ENCODE data around the gene HOXC9. TPM values are rescaled to one million over a fixed set of nuclear protein-coding genes. Genes with fewer than 3 reads are reported as not detected.

The HOXC9 gene
- total RNA-seq (not detected), polyA plus RNA-seq (not detected)

DNA sequence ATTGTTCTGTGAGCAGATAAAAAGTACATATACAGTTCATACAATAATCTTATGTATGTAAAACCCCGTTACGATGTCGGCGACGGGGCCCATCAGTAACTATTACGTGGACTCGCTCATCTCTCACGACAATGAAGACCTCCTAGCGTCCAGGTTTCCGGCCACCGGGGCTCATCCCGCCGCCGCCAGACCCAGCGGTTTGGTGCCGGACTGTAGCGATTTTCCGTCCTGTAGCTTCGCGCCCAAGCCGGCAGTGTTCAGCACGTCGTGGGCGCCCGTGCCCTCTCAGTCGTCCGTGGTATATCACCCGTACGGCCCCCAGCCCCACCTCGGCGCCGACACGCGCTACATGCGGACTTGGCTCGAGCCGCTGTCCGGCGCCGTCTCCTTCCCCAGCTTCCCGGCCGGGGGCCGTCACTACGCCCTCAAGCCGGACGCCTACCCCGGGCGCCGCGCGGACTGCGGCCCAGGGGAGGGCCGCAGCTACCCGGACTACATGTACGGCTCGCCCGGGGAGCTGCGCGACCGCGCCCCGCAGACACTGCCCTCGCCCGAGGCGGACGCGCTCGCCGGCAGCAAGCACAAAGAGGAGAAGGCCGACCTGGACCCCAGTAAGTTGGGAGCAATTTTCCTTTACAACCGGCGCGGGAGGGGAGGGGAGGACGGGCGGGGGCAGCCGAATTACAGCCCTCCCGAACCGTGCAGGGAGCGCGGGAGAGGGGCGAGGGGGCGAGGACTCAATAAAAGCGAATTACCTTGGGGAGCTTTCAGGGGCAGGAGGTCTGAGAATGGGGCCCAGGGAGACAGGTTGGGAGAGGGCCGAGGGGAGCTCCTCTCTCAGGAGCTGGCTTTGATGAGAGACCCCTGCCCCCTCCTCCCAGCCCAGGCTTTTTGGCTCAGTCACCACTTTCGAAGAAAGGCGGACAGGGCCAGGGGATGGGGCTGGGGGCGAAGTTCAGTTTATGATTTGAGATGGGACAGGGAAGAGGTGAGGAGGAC, at the start of gene HOXC9:
HOXC9 (plus strand) TSS at position 46 of the 999 bp plus-strand sequence; CDS start at position 74, 28 bp downstream.
- Mint-ChIP-seq H3K36me3 (no peaks in the 10 kb centered on the region), H3K27ac (peak within 1 kb of the TSS in 2 of 8 donors; percentile 34 to 78), H3K4me3 (peak within 1 kb of the TSS; percentile 32 to 65 (median 51)), H3K4me1 (peaks cover 22 to 49% (median 23%) of the 10 kb centered on the region in 3 donors), H3K9me3 (peaks cover 0 to 2% (median 0%) of the 10 kb centered on the region in 5 donors), H3K27me3 (peaks cover 89 to 94% of the 10 kb centered on the region in 2 donors)
- Histone ChIP-seq H3K27ac (ENCODE audit: low read depth, low read length) (peak within 1 kb of the TSS; percentile 65), H3K27me3 (ENCODE audit: insufficient read depth, low read length, poor library complexity, severe bottlenecking) (peaks cover 91% of the 10 kb centered on the region), H3K36me3 (ENCODE audit: insufficient read depth, low read length) (no peaks in the 10 kb centered on the region), H3K4me1 (ENCODE audit: insufficient read depth, low read length) (peaks cover 34% of the 10 kb centered on the region), H3K9me3 (ENCODE audit: low read length) (no peaks in the 10 kb centered on the region), H3K4me3 (ENCODE audit: low read length) (peak within 1 kb of the TSS; percentile 26)
- DNase-seq = no peak
- ChIA-PET POLR2A (interaction anchor here (1.2 kb wide), 1 partner anchor 191 kb away, joined by 5 read pairs; no protein-coding TSS in a partner anchor), CTCF (interaction anchor here (0.6 to 15.2 kb wide), 8 partner anchors 8 to 216 kb away, joined by 3 to 216 read pairs (median 3); partner anchors contain the start of gene HOXC8)

DNA sequence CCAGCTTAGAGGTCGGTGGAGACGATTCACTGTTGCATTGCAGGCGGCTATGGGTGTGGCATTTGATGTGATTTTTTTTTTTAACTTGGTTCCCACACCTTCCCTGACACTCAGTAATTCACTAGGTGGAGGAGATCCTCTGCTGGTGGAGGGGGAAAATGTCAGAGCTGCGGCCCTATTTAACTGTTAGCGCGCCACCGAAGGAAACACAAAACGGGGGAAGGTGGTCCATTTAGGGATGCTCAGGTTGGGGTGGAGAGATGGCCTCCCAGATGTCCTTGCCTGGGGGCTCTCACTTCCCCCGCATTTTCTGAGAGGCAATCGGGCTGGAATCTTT, 49.6 kb upstream of the HOXC9 start:
- DNase-seq = no peak
- Mint-ChIP-seq H3K4me1 (peaks cover 5 to 24% (median 11%) of the 10 kb centered on the region in 3 donors), H3K27me3 (peaks cover 91 to 95% of the 10 kb centered on the region in 2 donors), H3K4me3 (peak overlapping the region in 1 of 7 donors; percentile 19), H3K36me3 (no peaks in the 10 kb centered on the region), H3K27ac (peak overlapping the region in 3 of 8 donors; percentile 33 to 68 (median 62)), H3K9me3 (peaks cover 0 to 8% (median 3%) of the 10 kb centered on the region in 5 donors)
- Histone ChIP-seq H3K36me3 (ENCODE audit: insufficient read depth, low read length) (no peaks in the 10 kb centered on the region), H3K4me1 (ENCODE audit: insufficient read depth, low read length) (peaks cover 8% of the 10 kb centered on the region), H3K27ac (ENCODE audit: low read depth, low read length) (no peak overlapping the region), H3K4me3 (ENCODE audit: low read length) (no peak overlapping the region), H3K27me3 (ENCODE audit: insufficient read depth, low read length, poor library complexity, severe bottlenecking) (peaks cover 88% of the 10 kb centered on the region), H3K9me3 (ENCODE audit: low read length) (no peaks in the 10 kb centered on the region)
- ChIA-PET CTCF (no interaction called here), POLR2A (no interaction called here)

DNA sequence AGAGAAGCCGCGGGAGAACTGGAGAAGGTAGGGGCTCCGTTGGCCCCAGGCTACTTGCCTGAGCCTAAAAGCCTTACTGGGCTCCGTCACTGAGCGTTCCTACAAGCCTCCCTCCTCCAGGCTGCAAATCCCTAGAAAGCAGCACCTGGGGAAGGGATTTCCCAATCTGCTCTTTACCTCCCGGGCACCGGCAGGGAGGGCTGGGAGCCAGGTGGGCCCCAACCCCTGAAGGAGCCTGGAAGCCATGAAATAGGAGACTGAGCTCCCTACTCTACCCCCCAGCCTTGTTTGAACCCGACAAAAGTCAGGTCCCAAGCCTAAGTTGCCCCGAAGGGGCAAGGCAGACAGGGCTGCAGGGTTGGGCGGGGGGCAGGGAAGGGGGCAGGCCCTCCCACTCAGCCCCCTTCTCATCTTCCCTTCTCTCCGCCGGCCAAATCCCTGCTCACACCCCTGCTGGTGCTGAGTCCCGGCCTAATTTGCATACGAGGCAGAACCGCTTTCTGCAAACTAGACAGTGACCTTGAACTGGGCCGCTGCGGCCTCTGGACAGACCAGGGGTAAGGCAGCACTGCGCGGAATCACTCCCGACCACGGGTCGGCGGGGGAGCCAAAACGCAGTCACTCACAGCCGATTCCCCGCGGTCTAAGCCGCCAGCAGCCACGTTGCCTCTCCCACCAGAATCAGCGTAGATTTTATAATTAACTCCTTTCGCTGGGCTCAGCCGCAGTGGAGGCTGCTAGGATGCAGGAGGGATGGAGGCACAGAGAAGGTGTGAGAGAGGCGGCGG, 49.0 kb upstream of the HOXC9 start:
- Mint-ChIP-seq H3K4me1 (peaks cover 9 to 30% (median 14%) of the 10 kb centered on the region in 3 donors), H3K4me3 (peak overlapping the region in 5 of 7 donors; percentile 0 to 63 (median 29)), H3K36me3 (peaks cover 0 to 2% (median 0%) of the 10 kb centered on the region in 3 donors), H3K27me3 (peaks cover 91 to 95% of the 10 kb centered on the region in 2 donors), H3K9me3 (peaks cover 0 to 11% (median 3%) of the 10 kb centered on the region in 5 donors), H3K27ac (peak overlapping the region in 3 of 8 donors; percentile 8 to 72 (median 63))
- Histone ChIP-seq H3K27me3 (ENCODE audit: insufficient read depth, low read length, poor library complexity, severe bottlenecking) (peaks cover 88% of the 10 kb centered on the region), H3K9me3 (ENCODE audit: low read length) (no peaks in the 10 kb centered on the region), H3K36me3 (ENCODE audit: insufficient read depth, low read length) (no peaks in the 10 kb centered on the region), H3K4me3 (ENCODE audit: low read length) (no peak overlapping the region), H3K4me1 (ENCODE audit: insufficient read depth, low read length) (peaks cover 11% of the 10 kb centered on the region), H3K27ac (ENCODE audit: low read depth, low read length) (no peak overlapping the region)
- no peak for DNase-seq
- POLR2A ChIA-PET = no interaction called here
- CTCF ChIA-PET = interaction anchor here (1.2 kb wide), 1 partner anchor 41 kb away, joined by 3 read pairs; no protein-coding TSS in a partner anchor

DNA sequence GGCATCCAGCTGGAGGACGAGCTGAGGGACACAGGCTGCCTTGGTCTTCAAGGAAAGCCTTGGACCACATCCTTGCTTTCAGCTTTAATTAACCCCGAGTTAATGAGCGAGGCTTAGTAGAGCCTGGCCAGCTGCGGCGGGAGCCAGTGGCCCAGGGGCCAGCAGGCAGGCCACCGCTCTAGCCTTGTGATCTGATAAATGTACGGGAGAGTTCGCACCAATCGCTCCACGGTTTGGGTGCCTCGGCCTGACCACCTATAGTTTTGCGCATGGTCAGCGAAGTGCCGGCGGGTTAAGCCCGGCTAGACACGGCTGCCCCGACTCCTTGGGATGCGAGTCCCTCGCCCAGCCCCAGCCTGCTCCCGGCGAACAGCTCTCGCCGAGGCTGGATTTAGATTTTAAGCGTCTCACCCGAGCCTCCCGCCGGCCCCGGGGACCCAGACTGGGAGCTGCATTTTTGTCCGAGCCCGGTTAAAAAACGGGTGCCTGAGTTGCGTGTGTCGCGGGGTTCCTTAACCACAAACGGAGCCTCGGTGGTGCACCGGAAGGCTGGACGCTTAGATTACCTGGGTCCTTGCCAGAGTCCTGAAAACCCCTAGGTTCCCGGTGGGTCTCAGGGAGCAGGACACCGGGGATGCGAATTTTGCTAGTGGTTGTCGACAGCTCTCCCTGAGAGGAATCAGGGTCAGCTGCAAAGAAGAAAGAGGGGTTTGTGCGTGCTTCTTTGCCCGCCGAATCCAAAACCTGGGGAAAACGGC, 48.2 kb upstream of the HOXC9 start:
- Mint-ChIP-seq H3K9me3 (peaks cover 0 to 12% (median 4%) of the 10 kb centered on the region in 5 donors), H3K36me3 (peaks cover 0 to 2% (median 0%) of the 10 kb centered on the region in 3 donors), H3K27ac (peak overlapping the region in 4 of 8 donors; percentile 5 to 72 (median 36)), H3K27me3 (peaks cover 91 to 95% of the 10 kb centered on the region in 2 donors), H3K4me1 (peaks cover 17 to 38% (median 20%) of the 10 kb centered on the region in 3 donors), H3K4me3 (peak overlapping the region in 5 of 7 donors; percentile 0 to 77 (median 59))
- no peaks in the 10 kb centered on the region for H3K9me3 ChIP-seq (ENCODE audit: low read length)
- ChIA-PET CTCF (interaction anchor here (1.2 kb wide), 1 partner anchor 40 kb away, joined by 3 read pairs; no protein-coding TSS in a partner anchor), POLR2A (no interaction called here)
- no peak for DNase-seq
- H3K4me1 ChIP-seq (ENCODE audit: insufficient read depth, low read length) = peaks cover 19% of the 10 kb centered on the region
- peaks cover 88% of the 10 kb centered on the region for H3K27me3 ChIP-seq (ENCODE audit: insufficient read depth, low read length, poor library complexity, severe bottlenecking)
- no peaks in the 10 kb centered on the region for H3K36me3 ChIP-seq (ENCODE audit: insufficient read depth, low read length)
- H3K4me3 ChIP-seq (ENCODE audit: low read length) = no peak overlapping the region
- H3K27ac ChIP-seq (ENCODE audit: low read depth, low read length) = no peak overlapping the region

DNA sequence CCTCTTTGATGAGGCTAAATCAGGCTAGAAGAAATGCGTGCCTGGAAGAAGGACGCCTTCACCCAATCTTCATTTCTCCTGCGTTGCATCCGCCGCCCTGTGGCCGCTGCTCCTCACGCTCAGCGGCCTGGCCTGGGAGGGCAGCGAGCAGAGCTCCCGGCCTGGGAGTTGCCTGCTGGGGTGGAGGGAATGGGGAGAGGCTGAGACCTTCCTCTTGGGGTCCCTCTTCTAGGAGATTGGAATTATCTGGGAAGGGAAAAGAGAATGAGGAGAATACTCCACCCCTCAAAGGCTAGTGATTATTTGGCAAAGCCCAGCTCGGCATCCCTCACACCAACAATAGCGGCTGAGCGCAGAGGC, 47.6 kb upstream of the HOXC9 start:
- H3K9me3 Mint-ChIP-seq = peaks cover 0 to 12% (median 4%) of the 10 kb centered on the region in 5 donors
- POLR2A ChIA-PET = no interaction called here
- H3K4me3 Mint-ChIP-seq = peak overlapping the region in 6 of 7 donors; percentile 28 to 77 (median 33)
- peak overlapping the region in 2 of 8 donors; percentile 25 to 72 for H3K27ac Mint-ChIP-seq
- CTCF ChIA-PET = no interaction called here
- Histone ChIP-seq H3K4me1 (ENCODE audit: insufficient read depth, low read length) (peaks cover 21% of the 10 kb centered on the region), H3K4me3 (ENCODE audit: low read length) (no peak overlapping the region), H3K9me3 (ENCODE audit: low read length) (no peaks in the 10 kb centered on the region), H3K27ac (ENCODE audit: low read depth, low read length) (no peak overlapping the region), H3K36me3 (ENCODE audit: insufficient read depth, low read length) (no peaks in the 10 kb centered on the region), H3K27me3 (ENCODE audit: insufficient read depth, low read length, poor library complexity, severe bottlenecking) (peaks cover 90% of the 10 kb centered on the region)
- peaks cover 19 to 43% (median 22%) of the 10 kb centered on the region in 3 donors for H3K4me1 Mint-ChIP-seq
- H3K36me3 Mint-ChIP-seq = peaks cover 0 to 2% (median 0%) of the 10 kb centered on the region in 3 donors
- peaks cover 90 to 95% of the 10 kb centered on the region in 2 donors for H3K27me3 Mint-ChIP-seq
- DNase-seq = no peak

DNA sequence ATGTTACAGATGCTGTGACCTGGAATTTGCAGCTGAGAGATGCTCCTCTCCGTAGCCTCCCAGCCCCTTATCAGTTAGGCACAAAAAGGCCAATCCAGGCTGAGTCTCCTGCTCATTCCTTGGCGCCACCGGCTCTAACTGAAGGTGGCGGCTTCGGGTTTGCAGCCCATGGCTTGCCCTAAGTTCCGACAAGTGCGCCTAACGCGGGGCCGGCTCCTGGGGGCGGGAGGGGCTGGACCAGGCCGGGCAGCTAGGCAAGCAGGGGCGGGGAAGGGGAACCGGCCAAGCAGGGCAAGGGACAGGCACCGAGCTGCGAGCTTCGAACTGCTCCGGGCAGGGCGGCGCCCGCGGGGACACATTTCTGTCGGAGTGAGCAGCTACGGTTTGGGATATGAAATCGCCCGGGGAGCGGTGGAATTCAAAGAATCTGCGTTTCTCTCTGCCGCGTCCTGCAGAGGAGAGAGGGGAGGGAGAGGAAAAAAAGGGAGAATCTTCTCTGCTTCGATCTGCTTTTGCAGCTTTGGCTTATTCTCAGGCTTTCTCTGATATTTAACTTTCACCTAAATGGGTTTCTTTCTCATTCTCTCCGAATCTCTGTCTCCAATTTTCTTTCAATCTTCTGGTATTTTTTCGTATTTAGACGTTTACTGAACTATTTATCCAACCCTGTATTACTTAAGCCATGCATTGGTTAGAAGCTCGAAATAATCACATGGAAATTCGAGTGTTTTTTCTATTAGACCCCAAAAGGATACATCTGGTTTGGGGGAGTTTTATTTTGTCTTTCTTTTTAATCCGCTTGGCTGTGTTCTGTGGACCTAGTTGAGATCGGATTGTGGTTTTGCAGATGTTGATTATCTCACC, 46.9 kb upstream of the HOXC9 start:
- H3K27ac Mint-ChIP-seq = peak overlapping the region in 4 of 8 donors; percentile 44 to 72 (median 56)
- POLR2A ChIA-PET = interaction anchor here (0.5 kb wide), 1 partner anchor 79 kb away, joined by 3 read pairs; no protein-coding TSS in a partner anchor
- no peaks in the 10 kb centered on the region for H3K36me3 ChIP-seq (ENCODE audit: insufficient read depth, low read length)
- CTCF ChIA-PET = interaction anchor here (1.0 kb wide), 1 partner anchor 19 kb away, joined by 3 read pairs; no protein-coding TSS in a partner anchor
- H3K27me3 ChIP-seq (ENCODE audit: insufficient read depth, low read length, poor library complexity, severe bottlenecking) = peaks cover 96% of the 10 kb centered on the region
- peaks cover 0 to 2% (median 0%) of the 10 kb centered on the region in 3 donors for H3K36me3 Mint-ChIP-seq
- no peaks in the 10 kb centered on the region for H3K9me3 ChIP-seq (ENCODE audit: low read length)
- H3K27ac ChIP-seq (ENCODE audit: low read depth, low read length) = no peak overlapping the region
- H3K4me1 ChIP-seq (ENCODE audit: insufficient read depth, low read length) = peaks cover 21% of the 10 kb centered on the region
- peaks cover 19 to 43% (median 22%) of the 10 kb centered on the region in 3 donors for H3K4me1 Mint-ChIP-seq
- no peak overlapping the region for H3K4me3 ChIP-seq (ENCODE audit: low read length)
- DNase-seq = no peak
- H3K4me3 Mint-ChIP-seq = peak overlapping the region in 6 of 7 donors; percentile 28 to 69 (median 36)
- peaks cover 0 to 12% (median 4%) of the 10 kb centered on the region in 5 donors for H3K9me3 Mint-ChIP-seq
- peaks cover 89 to 94% of the 10 kb centered on the region in 2 donors for H3K27me3 Mint-ChIP-seq

Data from CD8-positive, alpha-beta memory T cell (primary cell).